WERI-Rb-1 (cell line): ENCODE data around the gene ELP6.
A peak's percentile ranks its signal among the peaks of the same experiment; 100 is the strongest.

Experiments
- DNase-seq: peaks from one replicate; pipeline ENCODE4 v3.0.0-alpha.2; 2020
- H3K27ac ChIP-seq: fragments of 250-450 bp; sonication (Bioruptor Pico); 2 replicates; pipeline ENCODE4 v1.5.1; 2020; ENCODE audit warnings: mild to moderate bottlenecking, moderate library complexity
- H3K27me3 ChIP-seq: fragments of 250-450 bp; sonication (Bioruptor Pico); 2 replicates; pipeline ENCODE4 v1.5.1; 2021; ENCODE audit warnings: mild to moderate bottlenecking, low read depth, moderate library complexity; ENCODE audit not compliant: insufficient read depth, severe bottlenecking
- H3K36me3 ChIP-seq: fragments of 250-450 bp; sonication (Bioruptor Pico); 2 replicates; pipeline ENCODE4 v1.5.1; 2020; ENCODE audit warnings: mild to moderate bottlenecking, moderate library complexity
- H3K4me3 ChIP-seq: 2 replicates; pipeline ENCODE4 v1.5.1; 2011; ENCODE audit warnings: low read depth, mild to moderate bottlenecking, control low read depth, low read length
- H3K9me3 ChIP-seq: fragments of 250-450 bp; sonication (Bioruptor Pico); 2 replicates; pipeline ENCODE4 v1.5.1; 2021; ENCODE audit warnings: mild to moderate bottlenecking, moderate library complexity; ENCODE audit not compliant: severe bottlenecking
- CTCF ChIP-seq: IDR thresholded peaks from 2 replicates; pipeline ENCODE4 v1.5.1; 2011; ENCODE audit warnings: low read depth, mild to moderate bottlenecking, control low read depth, inconsistent platforms, low read length

ELP6 gene

DNA sequence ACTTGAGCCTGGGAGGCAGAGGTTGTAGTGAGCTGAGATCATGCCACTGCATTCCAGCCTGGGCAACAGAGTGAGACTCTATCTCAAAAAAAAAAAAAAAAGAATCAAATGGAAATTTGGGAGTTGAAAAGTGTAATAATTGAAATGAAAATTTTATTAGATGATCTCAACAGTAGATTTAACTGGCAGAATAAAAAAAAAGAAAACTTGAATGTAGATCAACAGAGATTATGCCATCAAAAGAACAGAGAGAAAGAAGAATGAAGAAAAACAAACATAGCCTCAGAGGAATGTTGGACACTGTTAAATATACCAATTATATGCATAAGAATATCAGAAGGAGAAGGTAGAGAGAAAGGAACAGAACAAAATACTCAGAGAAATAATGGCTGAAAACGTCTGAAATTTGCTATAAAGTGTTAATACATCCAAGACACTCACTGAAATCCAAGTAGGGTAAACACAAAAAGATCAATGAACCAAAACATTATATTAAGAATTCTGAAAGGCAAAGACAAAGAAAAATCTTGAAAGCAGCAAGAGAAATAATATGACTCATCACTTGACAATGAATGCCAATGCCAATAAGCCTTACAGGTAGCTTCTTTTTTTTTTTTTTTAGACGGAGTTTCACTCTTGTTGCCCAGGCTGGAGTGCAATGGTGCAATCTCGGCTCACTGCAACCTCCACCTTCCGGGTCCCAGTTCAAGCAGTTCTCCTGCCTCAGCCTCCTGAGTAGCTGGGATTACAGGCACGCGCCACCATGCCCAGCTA is 14.6 kb upstream of the ELP6 start:
- no peaks in the 10 kb centered on the region for H3K36me3 ChIP-seq
- no peak for DNase-seq
- no peak overlapping the region for H3K4me3 ChIP-seq
- no peak for TF ChIP-seq CTCF
- no peaks in the 10 kb centered on the region for H3K9me3 ChIP-seq
- H3K27me3 ChIP-seq: no peaks in the 10 kb centered on the region
- no peak overlapping the region for H3K27ac ChIP-seq

GRCh38 chr3:47525617-47526016 is 12.1 kb upstream of the ELP6 start:
- Histone ChIP-seq H3K36me3 (no peaks in the 10 kb centered on the region), H3K27me3 (no peaks in the 10 kb centered on the region)
- TF ChIP-seq CTCF: no peak

DNA sequence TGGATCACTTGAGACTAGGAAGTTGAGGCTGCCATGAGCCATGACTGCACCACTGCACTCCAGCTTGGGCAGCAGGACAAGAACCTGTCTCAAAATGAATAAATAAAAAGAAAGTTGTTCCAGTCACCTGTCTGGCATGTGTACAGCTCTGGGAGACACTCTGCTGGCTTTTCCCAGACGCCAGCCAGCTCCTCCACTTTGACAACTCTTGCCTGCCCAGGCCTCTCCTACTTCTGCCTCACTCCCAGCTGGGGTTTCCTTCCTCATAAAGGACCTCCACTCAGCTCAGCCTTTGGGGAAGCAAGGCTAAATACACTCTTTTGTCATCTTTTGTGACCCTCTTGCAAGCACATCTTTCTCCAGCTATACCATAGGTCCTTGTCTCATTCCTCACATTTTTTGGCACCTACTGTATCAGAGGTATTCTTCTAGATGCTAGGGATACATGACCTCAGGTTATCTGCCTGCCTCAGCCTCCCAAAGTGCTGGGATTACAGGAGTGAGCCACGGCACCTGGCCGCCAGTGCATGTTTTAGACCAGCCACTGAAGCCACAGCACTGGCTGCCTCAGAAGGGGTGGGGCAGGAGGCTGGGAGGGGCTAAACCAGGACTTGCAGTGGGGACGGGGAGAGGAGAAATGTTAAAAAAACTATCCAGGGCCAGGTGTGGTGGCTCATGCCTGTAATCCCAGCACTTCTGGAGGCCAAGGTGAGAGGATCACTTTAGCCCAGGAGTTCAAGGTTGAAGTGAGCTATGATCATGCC is 10.0 kb upstream of the ELP6 start:
- Histone ChIP-seq H3K36me3 (no peaks in the 10 kb centered on the region), H3K27me3 (no peaks in the 10 kb centered on the region), H3K4me3 (no peak overlapping the region), H3K9me3 (no peaks in the 10 kb centered on the region), H3K27ac (no peak overlapping the region)
- DNase-seq: no peak
- TF ChIP-seq CTCF: no peak

More at GRCh38 chr3:47525617-47526016, 12.1 kb upstream of the ELP6 start:
- Histone ChIP-seq H3K4me3 (no peak overlapping the region), H3K9me3 (no peaks in the 10 kb centered on the region), H3K27ac (no peak overlapping the region)
- DNase-seq: no peak

GRCh38 chr3:47522082-47522987 is 8.8 kb upstream of the ELP6 start:
- H3K9me3 ChIP-seq: no peaks in the 10 kb centered on the region
- DNase-seq: peak; percentile 90
- H3K36me3 ChIP-seq: no peaks in the 10 kb centered on the region
- H3K27me3 ChIP-seq: no peaks in the 10 kb centered on the region
- no peak overlapping the region for H3K4me3 ChIP-seq
- no peak overlapping the region for H3K27ac ChIP-seq
- TF ChIP-seq CTCF: peak; percentile 93

GRCh38 chr3:47520756-47521155 is 7.2 kb upstream of the ELP6 start:
- H3K4me3 ChIP-seq: no peak overlapping the region
- no peak overlapping the region for H3K27ac ChIP-seq
- TF ChIP-seq CTCF: no peak
- H3K9me3 ChIP-seq: no peaks in the 10 kb centered on the region
- DNase-seq: no peak
- H3K27me3 ChIP-seq: no peaks in the 10 kb centered on the region
- H3K36me3 ChIP-seq: no peaks in the 10 kb centered on the region
